HepG2 (cell line): Measurements from ENCODE around the gene PLEKHM2. TPM values are rescaled to one million over a fixed set of nuclear protein-coding genes. Genes with fewer than 3 reads are reported as not detected.

Source experiments
- ATAC-seq: fragments of 200-7000 bp; cut with Tn5 transposase; 3 replicates; pipeline ENCODE4 v1.9.1; 2020; ENCODE audit warnings: mild to moderate bottlenecking, moderate library complexity
- BruUV-seq: library from RNA; stranded (reverse); fragments of 400-500 nt; replicated peaks from 2 replicates; lab custom pipeline; 2021; lab: Mats Ljungman, UMichigan
- CTCF ChIA-PET: fragments of 300-600 bp; formaldehyde crosslinking; extraction: SDS; loops from one replicate; lab custom pipeline; 2021; ENCODE audit warnings: low total read pairs, inconsistent platforms, low intra/inter-chr PET ratio; lab: Yijun Ruan, JAX
- POLR2A ChIA-PET: fragments of 350-600 bp; sonication (Branson Sonifier 250); formaldehyde crosslinking; loops from one replicate; lab custom pipeline; 2020; ENCODE audit warnings: antibody characterized with exemption, inconsistent platforms; lab: Yijun Ruan, JAX
- DNase-seq: peaks from one replicate; pipeline ENCODE4 v3.0.0-alpha.2; 2015; ENCODE audit warnings: low spot score
- FAIRE-seq: peaks from 3 replicates; lab custom pipeline; 2011; peaks lifted over from hg19 to GRCh38; lab: Jason Lieb, UNC
- H2AFZ ChIP-seq: one replicate; pipeline ENCODE4 v1.6.1; 2011; ENCODE audit warnings: low read length, inconsistent platforms
- H3K27ac ChIP-seq: fragments of 300-600 bp; 3 replicates; pipeline ENCODE4 v1.8.0; 2011; ENCODE audit warnings: mixed run types, mild to moderate bottlenecking, mixed read lengths, low read length, inconsistent platforms; ENCODE audit not compliant: insufficient read depth; ENCODE audit errors: extremely low read length
- H3K27me3 ChIP-seq, 2 experiments: fragments of 200-600 bp in 1 of 2; 2 replicates in 1 of 2; 3 replicates in 1 of 2; pipeline versions ENCODE4 v1.6.0 to v1.8.0; 2011; ENCODE audit warnings: low read length in 2 of 2, mild to moderate bottlenecking in 2 of 2, moderate library complexity in 2 of 2, inconsistent platforms in 1 of 2; ENCODE audit not compliant: insufficient read depth in 2 of 2, control insufficient read depth in 1 of 2
- H3K36me3 ChIP-seq, 2 experiments: fragments of 200-600 bp in 1 of 2; replicated peaks in 1 of 2; 2 replicates in 1 of 2; 3 replicates in 1 of 2; pipeline versions ENCODE4 v1.5.1 to v1.8.0; 2011; ENCODE audit warnings: low read length in 2 of 2, inconsistent platforms in 1 of 2; ENCODE audit not compliant: insufficient read depth in 2 of 2, control insufficient read depth in 1 of 2
- H3K4me1 ChIP-seq: 2 replicates; pipeline ENCODE4 v1.5.1; 2012; ENCODE audit warnings: low read length, inconsistent platforms; ENCODE audit not compliant: insufficient read depth
- H3K4me2 ChIP-seq: 2 replicates; pipeline ENCODE4 v1.6.0; 2011; ENCODE audit warnings: low read depth, low read length, inconsistent platforms
- H3K4me3 ChIP-seq, 3 experiments: fragments of 200-600 bp in 1 of 3; sonication (generic), shearing (Covaris generic) in 1 of 3; replicated peaks in 1 of 3; 2 replicates each; pipeline ENCODE4 v1.5.1; 2011 to 2016; ENCODE audit warnings: low read length in 3 of 3, inconsistent platforms in 2 of 3, low read depth in 2 of 3, mild to moderate bottlenecking in 2 of 3, control low read depth in 1 of 3, mixed read lengths in 1 of 3; ENCODE audit not compliant: insufficient read depth in 1 of 3
- H3K79me2 ChIP-seq: one replicate; pipeline ENCODE4 v1.6.1; 2011; ENCODE audit warnings: low read length, inconsistent platforms; ENCODE audit not compliant: insufficient read depth
- H3K9ac ChIP-seq: 2 replicates; pipeline ENCODE4 v1.6.0; 2011; ENCODE audit warnings: mild to moderate bottlenecking, low read depth, low read length, inconsistent platforms; ENCODE audit not compliant: insufficient read depth
- H3K9me3 ChIP-seq: 2 replicates; pipeline ENCODE4 v1.5.1; 2012; ENCODE audit warnings: mild to moderate bottlenecking, low read length
- H4K20me1 ChIP-seq: 2 replicates; pipeline ENCODE4 v1.6.0; 2011; ENCODE audit warnings: inconsistent platforms, mild to moderate bottlenecking, low read length, moderate library complexity; ENCODE audit not compliant: insufficient read depth
- KLF16 ChIP-seq, 2 experiments: sonication (generic) in 1 of 2; formaldehyde crosslinking in 1 of 2; IDR thresholded peaks; 2 replicates each; pipeline versions ENCODE4 v1.6.1 to v1.8.0; 2016 to 2023; ENCODE audit warnings: missing genetic modification reagents in 2 of 2, missing compliant biosample characterization in 1 of 2
- PPARG ChIP-seq: conservative IDR thresholded peaks from 2 replicates; pipeline ENCODE4 v1.6.1; 2016; ENCODE audit warnings: missing biosample characterization, missing genetic modification reagents
- ZBTB40 ChIP-seq, 2 experiments: fragments of 450-650 bp in 1 of 2; sonication (generic) in 1 of 2; formaldehyde crosslinking in 1 of 2; IDR thresholded peaks; 2 replicates each; pipeline versions ENCODE4 v1.6.1 to v1.8.0; 2016 to 2022; ENCODE audit warnings: antibody characterized with exemption in 1 of 2, mild to moderate bottlenecking in 1 of 2, missing genetic modification reagents in 1 of 2
- ZNF33A ChIP-seq: sonication (generic); formaldehyde crosslinking; IDR thresholded peaks from 2 replicates; pipeline ENCODE4 v1.5.1; 2020; ENCODE audit warnings: missing genetic modification reagents, mild to moderate bottlenecking, moderate library complexity, borderline replicate concordance
- ZNF570 ChIP-seq: sonication (generic); formaldehyde crosslinking; IDR thresholded peaks from 2 replicates; pipeline ENCODE4 v1.4.0; 2020; ENCODE audit warnings: mild to moderate bottlenecking, missing genetic modification reagents, borderline replicate concordance
- ZNF619 ChIP-seq: sonication (generic); formaldehyde crosslinking; IDR thresholded peaks from 2 replicates; pipeline ENCODE4 v1.4.0; 2020; ENCODE audit warnings: mild to moderate bottlenecking, missing genetic modification reagents
- ZNF766 ChIP-seq: sonication (generic); formaldehyde crosslinking; IDR thresholded peaks from 2 replicates; pipeline ENCODE4 v1.5.0; 2020; ENCODE audit warnings: missing genetic modification reagents, borderline replicate concordance
- WGBS: methylation state at CpG from one replicate; pipeline ENCODE4 v1.1.6; 2017; ENCODE audit warnings: low lambda C conversion rate; 5-methylcytosine and 5-hydroxymethylcytosine counted together
- in situ Hi-C: cut with HindIII; loops from 2 replicates; pipeline ENCODE4 v1.10.0; 2017; ENCODE audit warnings: low pct_unique_long_range_greater_than_20kb; ENCODE audit not compliant: extremely low pct_ligation_motif_present
- intact Hi-C: fragments of 100-400 bp; cut with micrococcal nuclease; formaldehyde crosslinking; loops from one replicate; pipeline ENCODE4 v1.10.0; 2022; ENCODE audit not compliant: unreplicated experiment
- polyA plus RNA-seq, 8 experiments: library from polyadenylated mRNA; depleted of rRNA in 3 of 8; stranded (reverse) in 7 of 8; unstranded in 1 of 8; fragments of >200 nt; fragmentation: Illumina TruSeq in 4 of 8; extraction: Trizol in 4 of 8; gene quantifications; 2 replicates each; pipeline versions ENCODE4 v1.2.1 to v1.2.3, GENCODE V29; 2011 to 2016; ENCODE audit warnings: low read depth in 4 of 8, missing spikeins in 1 of 8, mixed read lengths in 1 of 8; ENCODE audit not compliant: insufficient read depth in 1 of 8
- total RNA-seq, 5 experiments: library from RNA; depleted of rRNA; stranded (reverse); fragments of >200 nt; fragmentation: Illumina TruSeq; extraction: Trizol; gene quantifications; 2 replicates each; pipeline ENCODE4 v1.2.3, GENCODE V29; 2016; ENCODE audit warnings: low read depth in 1 of 5

The PLEKHM2 gene
- total and polyA plus RNA-seq, 2 of the 13 experiments (the other 11 are each of a cell fraction or from before 2014, with no cell fraction given), result 16.5 to 27.3 TPM

- Histone ChIP-seq H3K36me3 (peaks cover 1 to 4% of the 10 kb centered on the region in 2 experiments; a peak in 1 of 5 replicates), H3K9me3 (no peaks in the 10 kb centered on the region), H2AFZ (no peak overlapping the region), H3K4me2 (no peak overlapping the region), H3K9ac (no peak overlapping the region), H4K20me1 (0 out of 2 replicates have a peak, but pooled peaks cover 5% of the 10 kb centered on the region), H3K4me3 (no peak overlapping the region), H3K79me2 (peaks cover 40% of the 10 kb centered on the region), H3K27ac (no peak overlapping the region), H3K27me3 (no peaks in the 10 kb centered on the region), H3K4me1 (peaks cover 39% of the 10 kb centered on the region)
- POLR2A ChIA-PET, result interaction anchor here (0.9 kb wide), 1 partner anchor 10 kb away, joined by 3 read pairs; no protein-coding TSS in a partner anchor
- in situ Hi-C loops (no loop called here), intact Hi-C loops (loop anchor here (10.0 kb wide), 2 partner anchors 57 to 63 kb away; partner anchors contain the start of gene TMEM82)
- FAIRE-seq (no peak), DNase-seq (no peak), ATAC-seq (no peak)
- no TSS peak for BruUV-seq
- CTCF ChIA-PET, result no interaction called here
- WGBS, result 76% methylated on average over 2 of the region's 2 CpGs
- TF ChIP-seq ZNF33A (no peak), KLF16 (CRISPR knock-in tag; IDR thresholded peaks at IDR 0.05) (no peak), ZNF570 (no peak), PPARG (CRISPR knock-in tag) (no peak), ZNF619 (no peak)
Measured at GRCh38 chr1:15687446-15687845, 3.3 kb downstream of the PLEKHM2 start.

GRCh38 chr1:15690317-15690716 is 6.2 kb downstream of the PLEKHM2 start:
- Histone ChIP-seq H3K36me3 (peaks cover 1 to 4% of the 10 kb centered on the region in 2 experiments; a peak in 3 of 5 replicates), H3K27me3 (no peaks in the 10 kb centered on the region), H3K9ac (no peak overlapping the region), H3K79me2 (peaks cover 38% of the 10 kb centered on the region), H3K27ac (no peak overlapping the region), H4K20me1 (0 out of 2 replicates have a peak, but pooled peaks cover 5% of the 10 kb centered on the region), H3K9me3 (no peaks in the 10 kb centered on the region), H3K4me3 (no peak overlapping the region), H3K4me1 (peaks cover 24% of the 10 kb centered on the region), H2AFZ (no peak overlapping the region), H3K4me2 (no peak overlapping the region)
- ATAC-seq (no peak), DNase-seq (no peak), FAIRE-seq (no peak)
- BruUV-seq, result no TSS peak
- 98% methylated on average over 6 of the region's 6 CpGs for WGBS
- TF ChIP-seq ZNF766 (CRISPR knock-in tag) (no peak), ZBTB40 (IDR thresholded peaks at IDR 0.05) (no peak), ZBTB40 (CRISPR knock-in tag; IDR thresholded peaks at IDR 0.05) (peak; percentile 70)
- CTCF ChIA-PET, result no interaction called here
- POLR2A ChIA-PET, result no interaction called here
- in situ Hi-C loops, result no loop called here
- intact Hi-C loops, result no loop called here
